H9 (cell line): Measurements from ENCODE around the gene MTCL1. TPM values are rescaled to one million over a fixed set of nuclear protein-coding genes. Genes with fewer than 3 reads are reported as not detected.

Source experiments
- DNase-seq: peaks from one replicate; pipeline ENCODE4 v3.0.0-alpha.2; 2017
- H2AFZ ChIP-seq: one replicate; pipeline ENCODE4 v1.6.1; 2013; ENCODE audit warnings: mild to moderate bottlenecking, low read length, control low read depth, moderate library complexity
- H2AK5ac ChIP-seq: 2 replicates; pipeline ENCODE4 v1.6.1; 2013; ENCODE audit warnings: low read length, control low read depth, mixed read lengths; ENCODE audit not compliant: insufficient read length
- H2BK120ac ChIP-seq: one replicate; pipeline ENCODE4 v1.6.1; 2013; ENCODE audit warnings: low read depth, mild to moderate bottlenecking, low read length, control low read depth, inconsistent platforms; ENCODE audit not compliant: poor library complexity, severe bottlenecking
- H2BK12ac ChIP-seq: 2 replicates; pipeline ENCODE4 v1.6.1; 2013; ENCODE audit warnings: low read length, control low read depth, mixed read lengths, low read depth; ENCODE audit not compliant: insufficient read length
- H2BK15ac ChIP-seq: 2 replicates; pipeline ENCODE4 v1.6.1; 2013; ENCODE audit warnings: low read depth, low read length, control low read depth
- H2BK20ac ChIP-seq: one replicate; pipeline ENCODE4 v1.6.1; 2013; ENCODE audit warnings: low read depth, mild to moderate bottlenecking, low read length, control low read depth, inconsistent platforms; ENCODE audit not compliant: poor library complexity, severe bottlenecking
- H2BK5ac ChIP-seq: 2 replicates; pipeline ENCODE4 v1.6.1; 2013; ENCODE audit warnings: low read length, control low read depth, mixed read lengths; ENCODE audit not compliant: insufficient read length
- H3K14ac ChIP-seq: 2 replicates; pipeline ENCODE4 v1.6.1; 2013; ENCODE audit warnings: low read length, control low read depth; ENCODE audit not compliant: insufficient read depth
- H3K18ac ChIP-seq: 2 replicates; pipeline ENCODE4 v1.6.1; 2013; ENCODE audit warnings: low read depth, mild to moderate bottlenecking, mixed read lengths, low read length, control low read depth; ENCODE audit not compliant: insufficient read length
- H3K23ac ChIP-seq: 2 replicates; pipeline ENCODE4 v1.6.1; 2013; ENCODE audit warnings: low read length, control low read depth, mixed read lengths, low read depth; ENCODE audit not compliant: insufficient read length
- H3K23me2 ChIP-seq: 2 replicates; pipeline ENCODE4 v1.6.1; 2013; ENCODE audit warnings: low read depth, mild to moderate bottlenecking, mixed read lengths, low read length, control low read depth; ENCODE audit not compliant: insufficient read length, poor library complexity, severe bottlenecking
- H3K27ac ChIP-seq: 2 replicates; pipeline ENCODE4 v1.5.1; 2013; ENCODE audit warnings: low read length, control low read depth, mixed read lengths, low read depth; ENCODE audit not compliant: insufficient read length
- H3K27me3 ChIP-seq: 2 replicates; pipeline ENCODE4 v1.6.1; 2013; ENCODE audit warnings: low read length, control low read depth, inconsistent platforms; ENCODE audit not compliant: insufficient read depth
- H3K4ac ChIP-seq: 2 replicates; pipeline ENCODE4 v1.6.1; 2013; ENCODE audit warnings: low read depth, mild to moderate bottlenecking, control low read depth, inconsistent platforms, low read length, moderate library complexity
- H3K4me1 ChIP-seq: 2 replicates; pipeline ENCODE4 v1.6.1; 2013; ENCODE audit warnings: low read length, control low read depth, inconsistent platforms; ENCODE audit not compliant: insufficient read depth
- H3K4me2 ChIP-seq: 2 replicates; pipeline ENCODE4 v1.6.1; 2013; ENCODE audit warnings: low read length, control low read depth, mixed read lengths; ENCODE audit not compliant: insufficient read length, insufficient read depth
- H3K56ac ChIP-seq: 2 replicates; pipeline ENCODE4 v1.6.1; 2013; ENCODE audit warnings: low read depth, mild to moderate bottlenecking, mixed read lengths, low read length, control low read depth; ENCODE audit not compliant: insufficient read length
- H3K79me1 ChIP-seq: 2 replicates; pipeline ENCODE4 v1.6.1; 2013; ENCODE audit warnings: low read depth, mild to moderate bottlenecking, moderate library complexity, low read length, control low read depth, inconsistent platforms; ENCODE audit not compliant: insufficient read depth, poor library complexity, severe bottlenecking
- H3K79me2 ChIP-seq: 2 replicates; pipeline ENCODE4 v1.6.1; 2013; ENCODE audit warnings: low read length, control low read depth, inconsistent platforms; ENCODE audit not compliant: insufficient read depth
- H3K9ac ChIP-seq: 2 replicates; pipeline ENCODE4 v1.6.1; 2013; ENCODE audit warnings: low read length, control low read depth, mixed read lengths; ENCODE audit not compliant: insufficient read length; ENCODE audit errors: extremely low read depth
- H3K9me3 ChIP-seq: one replicate; pipeline ENCODE4 v1.6.1; 2013; ENCODE audit warnings: low read depth, low read length, inconsistent platforms; ENCODE audit not compliant: control insufficient read depth
- H3T11ph ChIP-seq: one replicate; pipeline ENCODE4 v1.6.1; 2013; ENCODE audit warnings: mild to moderate bottlenecking, low read length, control low read depth, inconsistent platforms
- H4K20me1 ChIP-seq: one replicate; pipeline ENCODE4 v1.6.1; 2013; ENCODE audit not compliant: control insufficient read depth, insufficient read length, insufficient read depth
- H4K5ac ChIP-seq: 2 replicates; pipeline ENCODE4 v1.6.1; 2013; ENCODE audit warnings: low read depth, mild to moderate bottlenecking, mixed read lengths, low read length, control low read depth; ENCODE audit not compliant: insufficient read length
- H4K8ac ChIP-seq: replicated peaks from 2 replicates; pipeline ENCODE4 v1.6.1; 2013; ENCODE audit warnings: low read length, control low read depth, mixed read lengths, low read depth; ENCODE audit not compliant: insufficient read length
- H4K91ac ChIP-seq: 2 replicates; pipeline ENCODE4 v1.6.1; 2013; ENCODE audit warnings: low read depth, mild to moderate bottlenecking, moderate library complexity, mixed read lengths, low read length, control low read depth; ENCODE audit not compliant: insufficient read length
- H3K27ac Mint-ChIP-seq, 3 experiments: 2 replicates in 2 of 3; 3 replicates in 1 of 3; pipeline ENCODE4 v1.8.0; 2020 to 2021; ENCODE audit warnings: mixed read lengths in 3 of 3, mild to moderate bottlenecking in 1 of 3, moderate library complexity in 1 of 3
- H3K27me3 Mint-ChIP-seq: 2 replicates; pipeline ENCODE4 v1.8.0; 2021; ENCODE audit warnings: low read depth, mild to moderate bottlenecking, moderate library complexity, mixed read lengths
- H3K36me3 Mint-ChIP-seq, 3 experiments: 2 replicates in 2 of 3; 3 replicates in 1 of 3; pipeline ENCODE4 v1.8.0; 2020 to 2021; ENCODE audit warnings: low read depth in 3 of 3, mixed read lengths in 3 of 3; ENCODE audit not compliant: insufficient read depth in 1 of 3
- H3K4me1 Mint-ChIP-seq, 2 experiments: 2 replicates each; pipeline ENCODE4 v1.8.0; 2020; ENCODE audit warnings: mixed read lengths in 2 of 2
- H3K4me3 Mint-ChIP-seq, 2 experiments: 2 replicates in 1 of 2; 3 replicates in 1 of 2; pipeline ENCODE4 v1.8.0; 2020 to 2021; ENCODE audit warnings: mild to moderate bottlenecking in 2 of 2, mixed read lengths in 2 of 2, moderate library complexity in 1 of 2
- H3K9me3 Mint-ChIP-seq, 2 experiments: 2 replicates in 1 of 2; 3 replicates in 1 of 2; pipeline ENCODE4 v1.8.0; 2020; ENCODE audit warnings: mild to moderate bottlenecking in 2 of 2, mixed read lengths in 2 of 2, moderate library complexity in 1 of 2
- WGBS: extraction: QIAGEN DNeasy Blood & Tissue Kit; methylation state at CpG from one replicate; pipeline ENCODE4 v1.1.7; 2013; ENCODE audit warnings: missing lambda C conversion rate, low lambda C conversion rate, mixed read lengths; ENCODE audit not compliant: insufficient read length; ENCODE audit errors: extremely low coverage; 5-methylcytosine and 5-hydroxymethylcytosine counted together
- total RNA-seq: library from RNA; stranded (reverse); gene quantifications from 2 replicates; pipeline ENCODE4 v1.2.1, GENCODE V29; 2021
- TF ChIP-seq, protein P1 (sequence below): fragments of 200-600 bp; sonication (generic); conservative IDR thresholded peaks from 3 replicates; pipeline ENCODE4 v1.8.0; 2021; ENCODE audit warnings: antibody characterized with exemption, mild to moderate bottlenecking

Gene MTCL1
- total RNA-seq, 1 experiment from 2014 or later: 50.7 TPM

DNA sequence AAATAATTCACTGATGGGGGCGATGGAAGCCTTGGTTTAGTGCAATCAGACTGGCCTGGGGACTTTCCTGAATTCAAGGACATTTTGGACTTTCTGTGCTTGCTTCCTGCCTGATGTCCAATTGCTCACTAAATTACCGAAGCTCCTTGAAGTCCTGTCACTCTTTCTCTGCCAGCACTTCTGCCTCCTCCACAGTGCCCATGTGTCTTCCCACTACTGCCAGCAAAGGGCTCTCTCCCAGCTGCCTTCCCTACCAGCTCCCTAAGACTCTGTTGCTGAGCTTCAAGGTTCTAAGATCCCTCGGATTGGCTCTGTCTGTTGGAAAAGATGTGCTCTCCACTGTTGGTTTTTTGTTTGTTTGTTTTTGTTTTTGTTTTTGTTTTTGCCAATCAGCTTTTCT lies 158.1 kb downstream of the MTCL1 start:
- no peak overlapping the region for H4K91ac ChIP-seq
- H3K9ac ChIP-seq: no peak overlapping the region
- H3K4me1 ChIP-seq: no peaks in the 10 kb centered on the region
- H3K4ac ChIP-seq: no peak overlapping the region
- no peak overlapping the region for H3K18ac ChIP-seq
- H3K27me3 ChIP-seq: no peaks in the 10 kb centered on the region
- H3K23ac ChIP-seq: no peak overlapping the region
- H3K4me2 ChIP-seq: no peak overlapping the region
- no peak for DNase-seq
- no peak overlapping the region for H3K27ac ChIP-seq
- no peaks in the 10 kb centered on the region; the same call in 1 of the 2 replicates for H3K27me3 Mint-ChIP-seq
- no peak overlapping the region for H2AK5ac ChIP-seq
- no peak overlapping the region for H3K4me3 Mint-ChIP-seq
- no peak overlapping the region for H2BK120ac ChIP-seq
- H3K56ac ChIP-seq: no peak overlapping the region
- H3K79me1 ChIP-seq: no peaks in the 10 kb centered on the region
- no peak overlapping the region for H4K5ac ChIP-seq
- no CpG with 5 or more reads among the region's 3 CpGs for whole genome bisulfite sequencing
- no peaks in the 10 kb centered on the region; a peak in 2 of 5 replicates for H3K9me3 Mint-ChIP-seq
- H4K20me1 ChIP-seq: no peaks in the 10 kb centered on the region
- no peak overlapping the region for H3T11ph ChIP-seq
- H3K36me3 Mint-ChIP-seq: no peaks in the 10 kb centered on the region
- no peaks in the 10 kb centered on the region for H3K9me3 ChIP-seq
- no peak overlapping the region for H2BK20ac ChIP-seq
- H3K23me2 ChIP-seq: no peaks in the 10 kb centered on the region
- no peak overlapping the region for H2BK15ac ChIP-seq
- H3K27ac Mint-ChIP-seq: no peak overlapping the region
- TF ChIP-seq, protein P1, sequence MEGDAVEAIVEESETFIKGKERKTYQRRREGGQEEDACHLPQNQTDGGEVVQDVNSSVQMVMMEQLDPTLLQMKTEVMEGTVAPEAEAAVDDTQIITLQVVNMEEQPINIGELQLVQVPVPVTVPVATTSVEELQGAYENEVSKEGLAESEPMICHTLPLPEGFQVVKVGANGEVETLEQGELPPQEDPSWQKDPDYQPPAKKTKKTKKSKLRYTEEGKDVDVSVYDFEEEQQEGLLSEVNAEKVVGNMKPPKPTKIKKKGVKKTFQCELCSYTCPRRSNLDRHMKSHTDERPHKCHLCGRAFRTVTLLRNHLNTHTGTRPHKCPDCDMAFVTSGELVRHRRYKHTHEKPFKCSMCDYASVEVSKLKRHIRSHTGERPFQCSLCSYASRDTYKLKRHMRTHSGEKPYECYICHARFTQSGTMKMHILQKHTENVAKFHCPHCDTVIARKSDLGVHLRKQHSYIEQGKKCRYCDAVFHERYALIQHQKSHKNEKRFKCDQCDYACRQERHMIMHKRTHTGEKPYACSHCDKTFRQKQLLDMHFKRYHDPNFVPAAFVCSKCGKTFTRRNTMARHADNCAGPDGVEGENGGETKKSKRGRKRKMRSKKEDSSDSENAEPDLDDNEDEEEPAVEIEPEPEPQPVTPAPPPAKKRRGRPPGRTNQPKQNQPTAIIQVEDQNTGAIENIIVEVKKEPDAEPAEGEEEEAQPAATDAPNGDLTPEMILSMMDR: no peak
- H2BK12ac ChIP-seq: no peak overlapping the region
- no peak overlapping the region for H2BK5ac ChIP-seq
- H2AFZ ChIP-seq: no peak overlapping the region
- no peak overlapping the region for H4K8ac ChIP-seq
- H3K14ac ChIP-seq: no peak overlapping the region
- peaks cover 7 to 8% of the 10 kb centered on the region in 2 experiments for H3K4me1 Mint-ChIP-seq
- H3K79me2 ChIP-seq: no peaks in the 10 kb centered on the region
